ENCODE results near the gene LMCD1. TPM values are rescaled to one million over a fixed set of nuclear protein-coding genes. Genes with fewer than 3 reads are reported as not detected.

LMCD1 gene
- polyA plus RNA-seq, 3 donors, result 0.09 to 0.51 TPM; not detected in 1

GRCh38 chr3:8584661-8585060 is 83.0 kb downstream of the LMCD1 start:
- no peak for TF ChIP-seq CTCF (IDR thresholded peaks at IDR 0.05)
- Histone ChIP-seq H3K4me3 (replicated peaks in 1 of 3; ENCODE audit: low read depth in 2 of 3, low read length in 3 of 3) (no peak overlapping the region), H2AFZ (ENCODE audit: insufficient read depth, low read depth, low read length, poor library complexity, severe bottlenecking) (no peak overlapping the region), H3K79me2 (ENCODE audit: insufficient read depth, low read length) (no peaks in the 10 kb centered on the region), H3K4me2 (replicated peaks; ENCODE audit: extremely low read depth, low read length, poor library complexity, severe bottlenecking) (no peak overlapping the region), H3K36me3 (replicated peaks in 1 of 2; ENCODE audit: control insufficient read depth in 1 of 2, insufficient read depth in 2 of 2, low read length in 2 of 2) (no peaks in the 10 kb centered on the region), H3K4me1 (ENCODE audit: control insufficient read depth in 1 of 2, insufficient read depth in 2 of 2, low read length in 2 of 2) (no peaks in the 10 kb centered on the region), H3K9me3 (replicated peaks in 1 of 2; ENCODE audit: control insufficient read depth in 1 of 2, insufficient read depth in 1 of 2, low read length in 2 of 2) (no peaks in the 10 kb centered on the region), H3K27ac (ENCODE audit: low read depth in 1 of 2, low read length in 2 of 2) (no peak overlapping the region), H3K9ac (ENCODE audit: insufficient read depth, low read length, poor library complexity, severe bottlenecking) (no peak overlapping the region), H4K20me1 (ENCODE audit: insufficient read depth, low read length) (no peaks in the 10 kb centered on the region), H3K27me3 (ENCODE audit: control insufficient read depth in 2 of 2, insufficient read depth in 2 of 2, low read length in 2 of 2) (no peaks in the 10 kb centered on the region)
- Mint-ChIP-seq H3K4me1 (no peaks in the 10 kb centered on the region), H3K9me3 (peaks cover 0 to 5% (median 0%) of the 10 kb centered on the region in 7 donors), H3K27ac (peak overlapping the region in 1 of 7 donors; percentile 37), H3K36me3 (no peaks in the 10 kb centered on the region), H3K4me3 (no peak overlapping the region), H3K27me3 (ENCODE audit: low read depth in 3 of 3) (peaks cover 0 to 5% (median 2%) of the 10 kb centered on the region in 3 donors)
- intact Hi-C loops (cut with micrococcal nuclease), result no loop called here
- 86% methylated on average over 2 of the region's 2 CpGs for WGBS (ENCODE audit: insufficient coverage)
- DNase-seq, result no peak

GRCh38 chr3:8589880-8590556 is 88.4 kb downstream of the LMCD1 start:
- no peaks in the 10 kb centered on the region for H3K27me3 ChIP-seq (ENCODE audit: control insufficient read depth in 2 of 2, insufficient read depth in 2 of 2, low read length in 2 of 2)
- no peaks in the 10 kb centered on the region for H3K4me1 Mint-ChIP-seq
- H3K27ac ChIP-seq (ENCODE audit: low read depth in 1 of 2, low read length in 2 of 2), result no peak overlapping the region
- H3K4me3 Mint-ChIP-seq, result no peak overlapping the region
- H3K27me3 Mint-ChIP-seq (ENCODE audit: low read depth in 3 of 3), result peaks cover 0 to 2% (median 0%) of the 10 kb centered on the region in 3 donors
- H3K4me1 ChIP-seq (ENCODE audit: control insufficient read depth in 1 of 2, insufficient read depth in 2 of 2, low read length in 2 of 2), result no peaks in the 10 kb centered on the region
- intact Hi-C loops (cut with micrococcal nuclease), result no loop called here
- no peak overlapping the region for H3K27ac Mint-ChIP-seq
- no peak overlapping the region for H3K4me3 ChIP-seq (replicated peaks in 1 of 3; ENCODE audit: low read depth in 2 of 3, low read length in 3 of 3)
- no peaks in the 10 kb centered on the region for H3K36me3 Mint-ChIP-seq
- no peak overlapping the region for H2AFZ ChIP-seq (ENCODE audit: insufficient read depth, low read depth, low read length, poor library complexity, severe bottlenecking)
- no peak for DNase-seq
- no peaks in the 10 kb centered on the region for H4K20me1 ChIP-seq (ENCODE audit: insufficient read depth, low read length)
- H3K9me3 Mint-ChIP-seq, result peaks cover 0 to 2% (median 0%) of the 10 kb centered on the region in 7 donors
- H3K9ac ChIP-seq (ENCODE audit: insufficient read depth, low read length, poor library complexity, severe bottlenecking), result no peak overlapping the region
- no peaks in the 10 kb centered on the region for H3K9me3 ChIP-seq (replicated peaks in 1 of 2; ENCODE audit: control insufficient read depth in 1 of 2, insufficient read depth in 1 of 2, low read length in 2 of 2)
- 93% methylated on average over 3 of the region's 6 CpGs for WGBS (ENCODE audit: insufficient coverage)
- H3K36me3 ChIP-seq (replicated peaks in 1 of 2; ENCODE audit: control insufficient read depth in 1 of 2, insufficient read depth in 2 of 2, low read length in 2 of 2), result no peaks in the 10 kb centered on the region
- TF ChIP-seq CTCF (IDR thresholded peaks at IDR 0.05), result no peak
- H3K4me2 ChIP-seq (replicated peaks; ENCODE audit: extremely low read depth, low read length, poor library complexity, severe bottlenecking), result no peak overlapping the region
- no peaks in the 10 kb centered on the region for H3K79me2 ChIP-seq (ENCODE audit: insufficient read depth, low read length)

Data from CD14-positive monocyte (primary cell).